Transverse colon (tissue), 4 donors: ENCODE data around the gene PPIAL4G.
"Not testable (repeated sequence)": the region's sequence is repeated elsewhere in the genome, so short reads cannot be mapped to it uniquely, and the experiment has no call there.

Source experiments
- CTCF ChIP-seq, 5 experiments: fragments of 200-600 bp in 3 of 5; fragments of 450-650 bp in 2 of 5; sonication (generic) in 3 of 5; IDR thresholded peaks; 1 replicate in 2 of 5; 2 replicates in 3 of 5; pipeline ENCODE4 v1.5.1; 2016 to 2017; ENCODE audit warnings: antibody characterized with exemption in 5 of 5, inconsistent platforms in 3 of 5, mild to moderate bottlenecking in 2 of 5, moderate library complexity in 1 of 5
- POLR2AphosphoS5 ChIP-seq, 3 donors: sonication (generic); formaldehyde crosslinking; IDR thresholded peaks; one replicate each; pipeline ENCODE4 v1.6.1; 2016; ENCODE audit warnings: antibody characterized with exemption in 3 of 3

DNA sequence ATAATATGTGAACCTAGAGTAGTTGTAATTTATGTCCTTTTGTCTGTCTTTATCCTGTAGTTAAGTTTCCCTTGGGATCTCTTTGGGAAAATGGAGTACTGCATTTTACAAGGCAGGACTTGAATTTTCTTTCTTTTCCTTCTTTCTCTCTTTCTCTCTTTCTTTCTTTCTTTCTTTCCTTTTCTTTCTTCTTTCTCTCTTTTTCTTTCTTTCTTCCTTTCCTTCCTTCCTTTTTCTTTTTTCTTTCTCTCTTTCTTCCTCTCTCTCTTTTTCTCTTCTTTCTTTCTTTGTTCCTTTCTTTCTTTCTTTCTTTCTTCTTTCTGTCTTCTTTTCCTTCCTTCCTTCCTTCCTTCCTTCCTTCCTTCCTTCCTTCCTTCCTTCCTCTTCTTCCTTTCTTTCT lies 10.8 kb upstream of the PPIAL4G start:
- TF ChIP-seq CTCF, POLR2AphosphoS5 (IDR thresholded peaks at IDR 0.05): not testable (repeated sequence)
